HPDE6-E6E7 (cell line): ENCODE data around the gene SLC35A2.
A peak's percentile ranks its signal among the peaks of the same experiment; 100 is the strongest.
"Not testable (repeated sequence)": the region's sequence is repeated elsewhere in the genome, so short reads cannot be mapped to it uniquely, and the experiment has no call there.

Experiments
- DNase-seq: peaks from one replicate; pipeline ENCODE4 v3.0.0; 2011; ENCODE audit warnings: missing footprints; ENCODE audit errors: extremely low spot score

Gene SLC35A2

DNA sequence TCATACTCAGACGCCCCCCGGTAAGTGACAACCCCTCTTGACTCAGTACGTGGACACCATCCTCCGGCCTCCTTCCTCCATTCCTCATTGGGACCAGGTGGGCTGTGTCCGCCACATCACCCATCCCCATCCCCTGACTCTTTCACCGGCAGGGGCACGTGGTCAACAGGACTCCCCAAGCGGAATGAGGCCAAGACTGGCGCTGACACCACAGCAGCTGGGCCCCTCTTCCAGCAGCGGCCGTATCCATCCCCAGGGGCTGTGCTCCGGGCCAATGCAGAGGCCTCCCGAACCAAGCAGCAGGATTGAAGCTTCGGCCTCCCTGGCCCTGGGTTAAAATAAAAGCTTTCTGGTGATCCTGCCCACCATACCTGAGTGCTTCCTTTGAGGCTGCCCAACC lies 8.7 kb downstream of the SLC35A2 start:
- no peak for DNase-seq

DNA sequence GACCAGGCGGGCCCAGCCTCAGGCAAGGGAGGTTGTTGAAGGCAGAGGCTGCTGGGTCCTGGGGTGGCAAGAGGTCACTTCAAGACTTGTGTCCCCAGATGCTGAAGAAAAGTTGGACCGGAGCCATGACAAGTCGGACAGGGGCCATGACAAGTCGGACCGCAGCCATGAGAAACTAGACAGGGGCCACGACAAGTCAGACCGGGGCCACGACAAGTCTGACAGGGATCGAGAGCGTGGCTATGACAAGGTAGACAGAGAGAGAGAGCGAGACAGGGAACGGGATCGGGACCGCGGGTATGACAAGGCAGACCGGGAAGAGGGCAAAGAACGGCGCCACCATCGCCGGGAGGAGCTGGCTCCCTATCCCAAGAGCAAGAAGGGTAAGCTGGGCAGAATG lies 9.3 kb downstream of the SLC35A2 start:
- DNase-seq, result no peak

DNA sequence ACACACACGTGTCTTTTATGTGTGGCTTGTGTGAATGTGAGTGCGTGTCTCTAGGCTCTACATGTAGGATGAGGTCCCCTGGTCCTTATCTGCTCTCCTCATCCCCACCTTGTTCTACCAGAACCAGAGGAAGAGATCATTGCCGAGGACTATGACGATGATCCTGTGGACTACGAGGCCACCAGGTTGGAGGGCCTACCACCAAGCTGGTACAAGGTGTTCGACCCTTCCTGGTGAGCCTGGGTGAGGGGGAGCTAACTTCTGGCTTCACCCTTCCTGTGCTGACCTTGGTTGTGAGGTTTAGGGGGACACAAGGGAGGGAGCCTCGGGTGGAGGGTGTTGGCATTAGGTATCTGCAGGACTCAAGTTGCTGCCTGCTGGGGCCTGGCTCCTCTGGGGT lies 10.4 kb downstream of the SLC35A2 start:
- no peak for DNase-seq

DNA sequence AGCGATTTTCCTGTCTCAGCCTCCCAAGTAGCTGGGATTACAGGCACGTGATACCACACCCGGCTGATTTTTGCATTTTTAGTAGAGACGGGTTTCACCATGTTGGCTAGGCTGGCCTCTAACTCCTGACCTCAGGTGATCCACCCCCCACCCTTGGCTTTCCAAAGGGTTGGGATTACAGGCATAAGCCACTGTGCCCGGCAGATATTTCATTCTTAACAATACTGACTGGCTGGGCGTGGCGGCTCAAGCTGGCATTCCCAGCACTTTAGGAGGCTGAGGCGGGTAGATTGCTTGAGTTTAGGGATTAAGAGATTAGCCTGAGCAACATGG lies 12.4 kb downstream of the SLC35A2 start:
- no peak for DNase-seq

DNA sequence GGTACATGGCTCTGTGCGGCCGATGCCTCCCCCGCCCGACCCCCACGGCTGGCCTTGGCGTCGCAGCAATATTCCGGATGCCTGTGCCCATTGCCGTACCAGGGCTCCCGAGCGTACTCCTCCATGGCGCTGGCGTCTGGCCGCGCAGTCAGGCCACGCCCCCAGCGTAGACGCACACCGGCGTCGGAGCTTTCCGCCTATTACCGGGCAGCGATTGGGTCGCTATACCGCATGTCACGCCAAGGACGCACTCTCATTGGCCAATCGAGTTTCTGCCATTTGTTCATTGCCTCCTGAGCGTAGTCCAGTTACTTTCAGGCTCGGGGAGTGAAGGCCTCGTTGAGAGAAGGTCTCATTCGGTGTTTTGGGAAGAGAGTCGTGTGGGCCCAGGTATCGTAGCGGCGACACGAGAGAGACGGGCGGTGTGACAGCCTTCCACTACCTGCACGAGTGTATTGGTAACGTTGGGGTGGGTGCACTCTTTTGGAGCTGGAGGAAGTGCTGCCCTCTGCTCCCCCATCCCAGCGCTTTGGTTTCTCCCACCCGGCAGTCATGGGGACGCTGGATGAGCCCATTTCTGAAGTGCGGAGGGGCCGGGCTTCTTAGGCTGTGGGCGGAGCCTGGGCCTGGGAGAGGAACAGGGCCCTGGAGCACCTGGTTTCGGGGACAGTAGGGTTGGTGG lies 13.7 kb downstream of the SLC35A2 start, which contains the start of the genes PQBP1 and TIMM17B:
Gene PQBP1 (plus strand): TSS at position 306 of the 682 bp plus-strand sequence. CDS start 580 bp downstream, outside the sequence.
Gene TIMM17B (minus strand): TSS at position 144 of the 682 bp plus-strand sequence. CDS start 19 bp downstream, at position 125.
- DNase-seq, result peak; percentile 70

DNA sequence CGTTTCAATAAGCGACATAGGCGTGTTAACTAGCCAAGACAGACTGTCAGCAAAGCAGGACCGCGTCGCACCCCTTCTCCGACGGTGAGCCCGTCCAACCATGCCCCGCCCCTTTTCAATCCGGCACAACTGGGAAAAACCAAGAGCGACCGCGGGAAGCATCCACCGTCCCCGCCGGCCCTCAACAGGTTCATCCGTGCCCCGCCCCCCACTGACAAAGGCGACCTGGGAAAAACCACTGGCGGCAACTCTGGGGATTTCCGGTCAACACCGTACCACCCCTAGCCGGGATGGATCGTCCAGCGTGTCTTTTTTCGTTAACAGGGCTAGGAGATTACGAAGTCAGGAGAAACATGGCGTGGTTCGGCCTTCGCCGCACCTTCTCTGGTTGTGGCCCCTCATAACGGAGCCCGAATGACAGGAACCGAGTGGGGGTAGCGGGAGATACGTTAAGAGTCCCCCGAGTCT lies 14.3 kb downstream of the SLC35A2 start:
- DNase-seq, result no peak

DNA sequence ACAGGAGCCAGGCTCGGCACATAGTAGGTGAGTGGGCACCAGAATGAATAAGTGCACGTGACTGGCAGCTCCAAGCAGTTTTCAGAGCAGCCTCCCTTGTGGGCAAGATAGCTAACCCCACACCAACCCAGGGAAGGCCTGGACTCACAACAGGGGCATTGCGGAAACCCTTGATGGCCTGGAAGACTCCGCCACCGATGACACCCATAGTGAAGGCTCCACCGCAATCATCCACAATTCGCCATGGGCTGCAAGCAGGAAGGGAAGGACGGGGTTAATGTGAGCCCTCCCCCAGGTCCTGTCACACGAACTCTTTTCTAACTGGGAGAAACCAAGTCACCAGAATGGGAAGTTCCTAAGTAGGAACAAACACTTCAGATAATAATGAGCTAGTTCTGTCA lies 14.8 kb downstream of the SLC35A2 start:
- no peak for DNase-seq

DNA sequence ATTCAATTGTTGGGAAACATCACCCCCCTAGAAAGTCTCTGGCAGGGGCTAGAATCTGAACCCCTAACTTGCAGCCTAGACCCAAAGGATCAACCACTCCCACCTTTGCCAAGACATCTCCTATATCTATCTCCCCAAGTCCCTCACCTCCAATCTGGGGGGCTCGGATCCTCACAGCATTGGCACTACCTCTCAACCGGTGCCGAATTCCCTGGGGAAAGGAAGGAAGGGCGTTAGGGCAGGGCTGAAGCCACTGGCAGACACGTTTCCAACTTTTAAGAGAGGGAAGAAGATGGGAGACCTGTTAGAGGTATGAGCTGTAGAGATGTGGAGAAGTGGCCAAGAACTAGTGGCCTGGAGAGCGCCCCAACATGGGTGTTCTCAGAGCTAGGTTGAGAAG lies 16.6 kb downstream of the SLC35A2 start:
- DNase-seq, result no peak

DNA sequence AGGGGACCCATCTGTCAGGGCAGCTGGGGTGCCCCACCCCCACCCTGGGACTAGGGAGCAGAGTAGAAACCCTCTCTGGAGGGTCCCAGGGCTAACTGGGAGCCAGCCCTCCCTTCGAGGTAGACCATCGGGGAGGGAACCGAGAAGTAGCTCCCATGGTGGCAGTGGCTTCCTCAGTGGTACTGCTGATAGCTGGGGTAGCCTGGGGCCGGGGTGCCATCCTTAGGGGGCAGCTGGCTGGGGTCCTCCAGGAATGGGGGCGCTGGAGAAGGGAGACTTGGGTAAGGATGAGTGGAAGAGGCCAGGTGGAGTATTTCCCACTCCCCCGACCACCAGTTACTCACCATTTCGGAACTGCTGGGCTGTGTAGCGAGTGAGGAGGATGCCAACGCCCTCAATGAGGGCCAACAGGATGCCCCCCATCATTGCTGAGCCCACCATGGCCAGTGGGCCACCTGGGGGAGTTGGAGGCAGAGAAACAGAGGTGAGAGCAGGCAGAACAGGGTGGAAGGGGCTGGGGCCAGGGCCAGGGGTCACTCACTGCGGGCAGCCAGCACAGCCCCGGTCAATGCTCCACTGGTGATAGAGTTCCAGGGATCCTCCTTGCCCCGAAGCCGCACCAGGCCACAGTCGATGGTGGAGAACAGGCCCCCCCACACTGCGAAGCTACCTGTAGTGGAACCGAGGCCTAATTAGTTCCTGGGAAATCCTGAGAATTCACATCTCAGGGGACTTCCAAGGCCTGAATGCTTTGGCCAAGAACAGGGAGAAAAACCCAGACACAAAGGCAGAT lies 17.7 kb downstream of the SLC35A2 start:
- DNase-seq, result no peak

DNA sequence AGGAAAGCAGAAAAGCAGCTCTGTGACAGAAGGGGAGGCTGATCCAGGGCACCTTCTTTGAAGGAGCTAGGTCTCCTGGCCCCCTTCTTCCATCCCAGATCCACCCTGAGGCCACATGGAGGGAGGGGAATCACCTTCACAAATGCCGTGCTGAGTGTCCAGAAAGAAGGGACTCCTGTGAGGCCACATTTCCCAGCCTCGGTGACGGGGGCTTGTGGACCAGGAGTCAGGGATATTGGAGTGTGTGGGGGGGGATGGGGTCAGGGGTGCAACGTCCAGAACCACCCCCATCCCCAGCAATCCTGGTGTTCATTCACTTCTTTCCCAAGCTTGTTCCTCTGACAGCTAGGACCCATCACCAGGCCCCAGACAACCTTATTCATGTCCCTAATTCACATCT lies 18.6 kb downstream of the SLC35A2 start:
- DNase-seq, result no peak

DNA sequence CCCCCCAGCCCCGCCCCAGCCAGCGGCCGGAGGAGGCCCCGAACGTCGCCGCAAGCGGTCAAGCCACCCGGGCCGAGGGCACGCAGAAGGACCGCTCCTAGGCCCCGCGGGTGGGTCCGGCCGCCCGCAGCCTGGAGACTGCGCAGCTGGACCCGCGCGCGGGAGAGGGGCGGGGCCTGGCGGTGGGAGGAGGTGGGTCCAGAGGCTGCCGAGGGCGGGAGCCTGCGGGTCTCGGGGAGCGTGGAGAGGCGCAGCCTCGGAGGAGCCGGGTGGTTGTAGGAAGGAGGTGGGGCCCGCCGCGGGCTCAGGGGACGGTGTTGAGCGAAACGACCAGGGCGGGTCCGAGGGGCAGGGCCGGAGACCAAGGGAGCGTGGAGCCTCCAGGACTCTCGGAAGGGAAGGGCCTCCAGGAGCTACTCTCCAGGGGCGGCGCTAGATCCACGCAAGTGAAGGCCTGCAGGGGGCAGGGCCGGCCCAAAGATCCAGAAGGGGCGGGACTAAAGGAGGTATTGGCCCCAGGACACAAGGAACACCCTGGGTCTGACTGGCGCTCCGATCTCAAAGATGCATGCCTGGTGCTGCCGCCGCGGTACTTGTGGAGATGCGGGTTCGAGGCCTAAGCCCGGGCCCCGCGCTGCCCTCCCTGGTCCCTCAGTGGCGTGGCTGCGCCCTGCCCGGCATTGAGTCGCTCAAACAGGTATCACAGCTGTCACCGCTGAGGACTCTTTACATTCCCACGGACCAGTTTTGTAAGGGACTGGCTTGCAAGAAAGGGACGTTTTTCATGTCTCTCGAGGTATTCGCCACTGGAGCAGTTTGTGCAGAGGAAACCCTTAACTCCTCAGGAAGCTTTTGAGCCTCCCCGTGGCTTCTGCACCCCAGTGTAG lies 19.8 kb downstream of the SLC35A2 start:
- DNase-seq, result peak; percentile 66

DNA sequence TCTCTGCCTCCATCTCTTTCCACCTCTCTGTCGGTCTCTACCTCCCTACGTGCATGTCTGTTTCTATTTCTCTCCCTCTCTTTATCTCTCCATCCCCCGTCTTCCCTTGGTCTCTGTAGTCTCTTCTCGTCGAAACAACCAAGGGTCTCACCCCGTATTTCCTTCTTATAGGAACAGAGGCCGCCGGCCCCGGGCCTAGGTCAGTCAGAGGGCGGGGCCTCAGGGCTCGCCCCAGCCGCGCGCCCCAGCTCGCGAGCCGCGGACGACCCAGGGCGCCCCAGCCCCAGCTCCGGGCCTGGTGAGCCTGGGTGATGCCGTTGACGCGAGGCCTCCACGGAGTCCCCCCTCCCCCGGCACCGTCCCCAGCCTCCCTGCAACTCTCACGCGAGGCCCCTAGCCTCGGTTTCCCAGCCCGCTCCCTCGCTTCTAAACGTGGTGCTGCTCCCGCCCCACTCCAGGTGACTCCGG lies 20.5 kb downstream of the SLC35A2 start:
- no peak for DNase-seq

DNA sequence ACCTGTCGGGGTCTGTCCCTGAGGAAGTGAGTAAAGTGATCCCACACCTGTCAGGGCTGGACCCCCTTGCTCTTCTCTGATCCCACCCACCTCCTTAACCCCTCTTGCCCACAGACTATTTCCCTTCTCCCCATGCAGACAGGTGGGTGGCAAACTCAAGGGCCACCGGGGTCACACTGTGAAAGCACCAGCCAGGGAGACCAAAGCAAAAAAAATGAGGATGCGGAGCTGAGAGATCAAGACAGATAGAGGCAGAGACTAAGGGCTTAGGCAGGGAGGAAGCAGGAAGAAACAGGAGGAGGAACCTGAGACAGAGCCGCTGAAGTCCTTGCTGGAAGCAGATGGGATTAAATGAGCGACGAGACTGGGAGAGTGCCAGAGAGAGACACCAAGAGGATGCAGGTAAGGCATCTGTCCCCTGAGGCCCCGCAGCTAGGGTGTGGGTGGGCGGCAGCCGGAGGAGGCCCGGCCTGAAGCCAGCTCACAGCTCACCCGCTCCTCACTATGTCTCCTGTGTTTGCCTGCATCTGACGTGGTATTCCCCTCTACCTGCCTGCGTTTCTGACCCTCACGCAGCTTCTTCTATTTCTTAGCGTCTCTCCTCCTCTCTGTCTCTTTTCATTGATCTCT lies 21.0 kb downstream of the SLC35A2 start:
- no peak for DNase-seq

DNA sequence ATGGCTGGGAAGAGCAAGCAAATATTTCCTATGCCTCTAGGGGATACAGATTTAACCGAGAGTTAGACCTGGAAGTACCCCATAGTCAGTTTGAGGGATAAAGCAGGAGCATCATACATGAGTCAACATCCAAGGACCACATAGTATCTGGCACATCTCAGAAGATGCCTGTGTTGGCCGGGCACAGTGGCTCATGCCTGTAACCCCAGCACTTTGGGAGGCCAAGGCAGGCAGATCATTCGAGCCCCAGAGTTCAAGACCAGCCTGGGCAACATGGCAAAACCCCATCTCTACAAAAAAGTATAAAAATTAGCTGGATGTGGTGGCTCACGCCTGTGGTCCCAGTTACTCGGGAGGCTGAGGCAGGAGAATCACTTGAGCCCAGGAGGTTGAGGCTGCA lies 24.9 kb downstream of the SLC35A2 start:
- DNase-seq, result not testable (repeated sequence)

DNA sequence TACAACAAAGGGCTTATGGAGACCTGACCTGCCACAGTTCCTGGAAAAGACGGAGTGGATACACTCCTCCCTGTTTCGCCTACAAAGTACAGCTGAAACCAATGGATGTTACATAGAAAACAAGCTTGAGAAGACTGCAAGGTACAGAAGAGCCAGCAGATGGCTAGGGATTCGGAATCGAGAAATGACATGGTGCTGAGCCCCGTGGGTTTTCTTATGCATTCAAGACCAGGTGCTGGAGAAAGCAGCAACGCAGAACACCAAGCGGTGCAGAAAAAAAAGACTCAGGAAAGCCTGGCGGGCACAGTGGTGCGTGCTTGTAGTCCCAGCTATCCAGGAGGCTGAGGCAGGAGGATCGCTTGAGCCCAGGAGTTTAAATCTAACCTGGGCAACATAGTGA lies 27.7 kb downstream of the SLC35A2 start:
- no peak for DNase-seq

DNA sequence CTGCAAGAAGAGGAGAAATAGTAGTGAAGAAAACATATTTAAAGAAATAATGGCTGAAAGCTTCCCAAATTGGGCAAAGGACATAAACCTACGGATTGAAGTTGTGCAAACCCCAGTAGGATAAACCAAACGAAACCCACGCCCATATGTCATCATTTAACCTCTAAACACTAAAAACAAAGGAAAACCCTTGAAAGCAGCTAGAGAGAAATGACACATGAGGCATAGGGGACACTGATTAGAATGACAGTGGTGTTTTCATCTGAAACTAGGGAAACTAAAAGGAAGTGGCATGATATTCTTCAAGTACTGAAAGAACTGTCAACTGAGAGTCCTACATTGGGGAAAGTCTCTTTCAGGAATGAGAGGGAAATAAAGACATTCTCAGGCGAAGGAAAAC lies 34.5 kb downstream of the SLC35A2 start:
- not testable (repeated sequence) for DNase-seq

DNA sequence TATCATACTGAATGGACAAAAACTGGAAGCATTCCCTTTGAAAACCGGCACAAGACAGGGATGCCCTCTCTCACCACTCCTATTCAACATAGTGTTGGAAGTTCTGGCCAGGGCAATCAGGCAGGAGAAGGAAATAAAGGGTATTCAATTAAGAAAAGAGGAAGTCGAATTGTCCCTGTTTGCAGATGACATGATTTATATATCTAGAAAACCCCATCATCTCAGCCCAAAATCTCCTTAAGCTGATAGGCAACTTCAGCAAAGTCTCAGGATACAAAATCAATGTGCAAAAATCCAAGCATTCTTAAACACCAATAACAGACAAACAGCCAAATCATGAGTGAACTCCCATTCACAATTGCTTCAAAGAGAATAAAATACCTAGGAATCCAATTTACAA lies 39.4 kb downstream of the SLC35A2 start:
- not testable (repeated sequence) for DNase-seq

DNA sequence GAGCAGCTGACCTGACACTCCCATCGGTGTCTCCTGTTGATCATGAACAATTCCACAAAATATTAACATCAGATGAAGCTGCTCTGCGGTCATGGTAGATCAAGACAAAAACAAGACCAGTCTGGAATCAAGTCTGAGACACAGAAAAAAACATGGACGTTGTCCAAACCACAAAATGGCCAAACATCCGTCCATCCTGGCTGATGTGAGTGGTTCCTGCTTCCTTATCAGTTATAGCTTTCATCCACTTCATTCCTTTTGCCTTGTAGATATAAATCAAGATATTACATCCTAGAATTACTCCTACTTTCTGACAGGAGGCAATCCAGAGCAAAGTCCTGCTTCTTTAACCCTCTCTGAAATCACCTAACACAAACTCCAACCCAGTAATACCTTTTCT lies 47.2 kb downstream of the SLC35A2 start:
- DNase-seq, result no peak

DNA sequence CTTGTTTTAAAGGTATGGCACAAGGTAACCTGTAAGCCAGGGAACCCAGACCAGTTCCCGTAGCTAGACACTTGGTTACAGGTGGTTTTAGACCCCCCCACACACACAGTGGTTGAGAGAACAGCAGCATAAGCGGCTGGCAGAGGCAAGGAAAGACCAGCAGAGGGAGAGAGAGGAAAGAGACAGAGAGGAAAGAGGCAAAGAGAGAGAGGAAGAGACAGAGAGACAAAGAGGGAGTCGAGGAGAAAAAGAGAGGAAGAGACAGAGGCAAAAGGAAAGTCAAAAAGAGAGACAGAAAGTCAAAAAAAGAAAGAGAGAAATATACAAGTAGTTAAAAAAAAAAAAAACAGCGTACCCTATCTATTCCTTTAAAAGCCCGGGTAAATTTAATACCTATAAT lies 56.5 kb downstream of the SLC35A2 start:
- DNase-seq, result no peak

DNA sequence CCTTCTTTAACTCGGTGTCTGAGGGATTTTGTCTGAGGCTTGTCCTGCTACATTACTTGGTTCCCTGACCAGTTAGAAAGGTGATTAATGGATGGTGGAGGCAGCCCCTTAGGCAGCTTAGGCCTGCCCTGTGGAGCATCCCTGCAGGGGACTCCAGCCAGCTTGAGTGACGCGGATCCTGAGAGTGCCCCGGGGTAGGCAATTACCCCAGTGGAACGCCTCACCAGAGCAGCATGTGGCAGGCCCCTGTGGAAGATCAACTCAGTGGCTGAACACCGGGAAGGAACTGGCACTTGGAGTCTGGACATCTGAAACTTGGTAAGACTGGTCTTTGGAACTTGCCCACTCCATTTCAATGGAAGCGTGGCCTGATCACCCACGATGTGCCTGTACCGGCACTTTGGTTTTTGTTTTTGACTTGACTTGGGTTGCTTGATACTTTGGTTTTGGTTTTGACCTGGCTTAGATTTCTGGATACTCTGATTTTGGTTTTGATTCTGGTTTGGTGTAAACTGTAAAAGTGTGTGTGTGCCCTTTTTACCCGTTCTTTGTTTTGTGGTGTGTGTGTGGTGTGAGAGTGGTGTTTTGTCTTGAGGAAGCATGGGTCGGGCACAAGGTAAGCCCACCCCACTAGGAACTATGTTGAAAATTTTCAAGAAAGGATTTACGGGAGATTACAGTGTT lies 57.2 kb downstream of the SLC35A2 start:
- DNase-seq, result not testable (repeated sequence)

DNA sequence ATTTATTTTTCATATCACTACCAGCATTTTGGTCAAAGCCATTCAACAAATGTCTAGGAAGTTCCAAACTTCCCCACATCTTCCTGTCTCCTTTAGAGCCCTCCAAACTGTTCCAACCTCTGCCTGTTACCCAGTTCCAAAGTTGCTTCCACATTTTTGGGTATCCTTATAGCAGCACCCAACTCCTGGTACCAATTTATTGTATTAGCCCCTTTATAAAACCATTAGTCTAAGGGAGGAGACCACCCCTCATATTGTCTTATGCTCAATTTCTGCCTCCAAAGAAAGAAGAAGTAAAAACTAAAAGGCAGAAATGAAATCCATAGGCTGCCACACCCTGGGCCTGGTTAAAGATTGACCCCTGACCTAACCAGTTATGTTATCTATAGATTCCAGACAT lies 58.0 kb downstream of the SLC35A2 start:
- DNase-seq, result not testable (repeated sequence)
